ENCODE measurements around the gene SMARCB1. TPM values are rescaled to one million over a fixed set of nuclear protein-coding genes. Genes with fewer than 3 reads are reported as not detected.

The SMARCB1 gene
- total RNA-seq, 1 experiment from 2014 or later: 136 TPM

DNA sequence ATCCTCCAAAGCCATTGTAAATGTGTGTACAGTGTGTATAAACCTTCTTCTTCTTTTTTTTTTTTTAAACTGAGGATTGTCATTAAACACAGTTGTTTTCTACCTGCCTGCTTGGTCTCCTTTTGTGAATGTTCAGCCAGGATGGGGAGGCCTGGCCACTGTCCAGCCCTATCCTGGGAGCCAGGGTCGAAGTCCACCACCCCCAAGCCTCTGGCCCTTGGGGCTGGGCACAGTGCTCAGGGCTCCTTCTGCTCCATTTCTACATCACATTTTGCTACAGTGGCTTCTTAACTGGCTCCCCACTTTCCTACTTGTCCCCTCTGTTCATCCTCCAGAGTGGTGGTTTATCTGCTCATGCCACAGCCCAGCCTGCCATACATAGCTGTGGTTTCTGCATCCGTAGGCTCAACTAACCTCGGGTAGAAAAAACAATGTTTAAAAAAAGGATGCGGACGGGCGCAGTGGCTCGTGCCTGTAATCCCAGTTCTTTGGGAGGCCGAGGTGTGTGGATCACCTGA lies 2.5 kb upstream of the SMARCB1 start:
- no peaks in the 10 kb centered on the region for H3K9me3 ChIP-seq (ENCODE audit: control insufficient read depth, low read depth, low read length)
- H3K4ac ChIP-seq (ENCODE audit: low read depth, low read length): no peak overlapping the region
- H3K27me3 Mint-ChIP-seq (ENCODE audit: low read depth): no peaks in the 10 kb centered on the region
- H3K36me3 Mint-ChIP-seq (ENCODE audit: insufficient read depth in 1 of 3, low read depth in 3 of 3): no peaks in the 10 kb centered on the region; a peak in 1 of 7 replicates
- H3K27ac Mint-ChIP-seq: no peak overlapping the region
- H3K79me2 ChIP-seq (ENCODE audit: insufficient read depth, low read length): peaks cover 10% of the 10 kb centered on the region; the same call in 1 of the 2 replicates
- H3K27ac ChIP-seq (ENCODE audit: insufficient read length, low read depth, low read length): no peak overlapping the region
- H3K14ac ChIP-seq (ENCODE audit: insufficient read depth, low read length): no peak overlapping the region
- no peak for DNase-seq
- H2BK120ac ChIP-seq (ENCODE audit: low read depth, low read length, poor library complexity, severe bottlenecking): no peak overlapping the region
- H3K27me3 ChIP-seq (ENCODE audit: insufficient read depth, low read length): no peaks in the 10 kb centered on the region
- no peak overlapping the region for H3K56ac ChIP-seq (ENCODE audit: insufficient read length, low read depth, low read length)
- no peak overlapping the region for H3K4me3 Mint-ChIP-seq
- H2AFZ ChIP-seq (ENCODE audit: low read length): no peak overlapping the region
- H4K5ac ChIP-seq (ENCODE audit: insufficient read length, low read depth, low read length): no peak overlapping the region
- no peak overlapping the region for H4K8ac ChIP-seq (replicated peaks; ENCODE audit: insufficient read length, low read depth, low read length)
- no peak overlapping the region for H3T11ph ChIP-seq (ENCODE audit: low read length)
- no peak overlapping the region for H2BK12ac ChIP-seq (ENCODE audit: insufficient read length, low read depth, low read length)
- no peak overlapping the region for H2BK20ac ChIP-seq (ENCODE audit: low read depth, low read length, poor library complexity, severe bottlenecking)
- no peak overlapping the region for H3K23ac ChIP-seq (ENCODE audit: insufficient read length, low read depth, low read length)
- H4K20me1 ChIP-seq (ENCODE audit: control insufficient read depth, insufficient read depth, insufficient read length): no peaks in the 10 kb centered on the region
- H2AK5ac ChIP-seq (ENCODE audit: insufficient read length, low read length): no peak overlapping the region
- WGBS (ENCODE audit: extremely low coverage, insufficient read length, low lambda C conversion rate): no CpG with 5 or more reads among the region's 8 CpGs
- H4K91ac ChIP-seq (ENCODE audit: insufficient read length, low read depth, low read length): no peak overlapping the region
- no peak overlapping the region for H3K4me2 ChIP-seq (ENCODE audit: insufficient read depth, insufficient read length, low read length)
- TF ChIP-seq, protein P1, sequence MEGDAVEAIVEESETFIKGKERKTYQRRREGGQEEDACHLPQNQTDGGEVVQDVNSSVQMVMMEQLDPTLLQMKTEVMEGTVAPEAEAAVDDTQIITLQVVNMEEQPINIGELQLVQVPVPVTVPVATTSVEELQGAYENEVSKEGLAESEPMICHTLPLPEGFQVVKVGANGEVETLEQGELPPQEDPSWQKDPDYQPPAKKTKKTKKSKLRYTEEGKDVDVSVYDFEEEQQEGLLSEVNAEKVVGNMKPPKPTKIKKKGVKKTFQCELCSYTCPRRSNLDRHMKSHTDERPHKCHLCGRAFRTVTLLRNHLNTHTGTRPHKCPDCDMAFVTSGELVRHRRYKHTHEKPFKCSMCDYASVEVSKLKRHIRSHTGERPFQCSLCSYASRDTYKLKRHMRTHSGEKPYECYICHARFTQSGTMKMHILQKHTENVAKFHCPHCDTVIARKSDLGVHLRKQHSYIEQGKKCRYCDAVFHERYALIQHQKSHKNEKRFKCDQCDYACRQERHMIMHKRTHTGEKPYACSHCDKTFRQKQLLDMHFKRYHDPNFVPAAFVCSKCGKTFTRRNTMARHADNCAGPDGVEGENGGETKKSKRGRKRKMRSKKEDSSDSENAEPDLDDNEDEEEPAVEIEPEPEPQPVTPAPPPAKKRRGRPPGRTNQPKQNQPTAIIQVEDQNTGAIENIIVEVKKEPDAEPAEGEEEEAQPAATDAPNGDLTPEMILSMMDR (conservative IDR thresholded peaks at IDR 0.05): no peak
- H2BK15ac ChIP-seq (ENCODE audit: low read depth, low read length): no peak overlapping the region
- peaks cover 2% of the 10 kb centered on the region for H3K23me2 ChIP-seq (ENCODE audit: insufficient read length, low read depth, low read length, poor library complexity, severe bottlenecking)
- no peak overlapping the region for H3K18ac ChIP-seq (ENCODE audit: insufficient read length, low read depth, low read length)
- H2BK5ac ChIP-seq (ENCODE audit: insufficient read length, low read length): no peak overlapping the region
- peaks cover 2% of the 10 kb centered on the region; the same call in 1 of the 2 replicates for H3K4me1 ChIP-seq (ENCODE audit: insufficient read depth, low read length)
- H3K9ac ChIP-seq (ENCODE audit: extremely low read depth, insufficient read length, low read length): no peak overlapping the region
- peaks cover 18 to 29% of the 10 kb centered on the region in 2 experiments for H3K4me1 Mint-ChIP-seq
- H3K9me3 Mint-ChIP-seq: no peaks in the 10 kb centered on the region
- H3K79me1 ChIP-seq (ENCODE audit: insufficient read depth, low read depth, low read length, poor library complexity, severe bottlenecking): no peaks in the 10 kb centered on the region
